ENCODE results near the gene MRRF.

MRRF gene

GRCh38 chr9:122367774-122368460, 103.2 kb downstream of the MRRF start:
- peaks cover 0 to 5% (median 0%) of the 10 kb centered on the region in 11 experiments; a peak in 1 of 22 replicates for H3K9me3 ChIP-seq (replicated peaks in 1 of 11)
- H4K20me1 ChIP-seq: peaks cover 0 to 1% (median 0%) of the 10 kb centered on the region in 11 experiments; a peak in 2 of 22 replicates
- no peak overlapping the region for H3K4me3 ChIP-seq
- H3K27ac ChIP-seq: no peak overlapping the region
- peaks cover 30 to 56% (median 48%) of the 10 kb centered on the region in 10 experiments for H3K4me1 ChIP-seq
- no peaks in the 10 kb centered on the region for H3K27me3 ChIP-seq
- no peak overlapping the region for H3K9ac ChIP-seq
- no peak for TF ChIP-seq Cebpa-rat (IDR thresholded peaks at IDR 0.05)
- H3K36me3 ChIP-seq: no peaks in the 10 kb centered on the region
- H3K4me2 ChIP-seq: peak overlapping the region in 5 of 11 experiments; percentile 1 to 41 (median 21); a peak in 2 of 22 replicates

GRCh38 chr9:122368642-122369041, 104.0 kb downstream of the MRRF start:
- no peaks in the 10 kb centered on the region for H3K36me3 ChIP-seq
- H3K4me1 ChIP-seq: peaks cover 37 to 63% (median 54%) of the 10 kb centered on the region in 10 experiments
- H3K9me3 ChIP-seq (replicated peaks in 1 of 11): peaks cover 0 to 5% (median 0%) of the 10 kb centered on the region in 11 experiments; a peak in 1 of 22 replicates
- no peak overlapping the region for H3K4me2 ChIP-seq
- H4K20me1 ChIP-seq: peaks cover 0 to 9% (median 0%) of the 10 kb centered on the region in 11 experiments; a peak in 3 of 22 replicates
- no peaks in the 10 kb centered on the region for H3K27me3 ChIP-seq
- TF ChIP-seq Cebpa-rat (IDR thresholded peaks at IDR 0.05): no peak
- no peak overlapping the region for H3K4me3 ChIP-seq
- H3K9ac ChIP-seq: no peak overlapping the region
- no peak overlapping the region for H3K27ac ChIP-seq

- peaks cover 0 to 19% (median 0%) of the 10 kb centered on the region in 11 experiments; a peak in 3 of 22 replicates for H4K20me1 ChIP-seq
- peak overlapping the region; percentile 44 to 78 (median 60); a peak in 19 of 20 replicates for H3K4me3 ChIP-seq
- H3K9ac ChIP-seq: peak overlapping the region; percentile 23 to 78 (median 72); a peak in 16 of 22 replicates
- H3K27ac ChIP-seq: peak overlapping the region in 9 of 11 experiments; percentile 44 to 76 (median 63); a peak in 16 of 22 replicates
- H3K36me3 ChIP-seq: 0 out of 22 replicates have a peak, but pooled peaks cover 0 to 5% (median 0%) of the 10 kb centered on the region in 11 experiments
- H3K9me3 ChIP-seq (replicated peaks in 1 of 11): peaks cover 0 to 5% (median 0%) of the 10 kb centered on the region in 11 experiments; a peak in 1 of 22 replicates
- H3K4me1 ChIP-seq: peaks cover 47 to 68% (median 60%) of the 10 kb centered on the region in 10 experiments
- TF ChIP-seq Cebpa-rat (IDR thresholded peaks at IDR 0.05): no peak
- no peaks in the 10 kb centered on the region for H3K27me3 ChIP-seq
- peak overlapping the region; percentile 85 to 96 (median 92) for H3K4me2 ChIP-seq
Observed at GRCh38 chr9:122370303-122370702, 105.6 kb downstream of the MRRF start.

GRCh38 chr9:122370869-122371755, 106.4 kb downstream of the MRRF start, which contains the start of gene PTGS1:
Gene PTGS1 (plus strand): TSS chr9:122371024. CDS start chr9:122371085, 61 bp downstream.
- Histone ChIP-seq H3K4me2 (peak within 1 kb of the TSS; percentile 85 to 96 (median 92)), H3K4me1 (peaks cover 53 to 67% (median 57%) of the 10 kb centered on the region in 10 experiments), H3K36me3 (0 out of 22 replicates have a peak, but pooled peaks cover 0 to 5% (median 0%) of the 10 kb centered on the region in 11 experiments), H3K27me3 (no peaks in the 10 kb centered on the region), H3K4me3 (peak within 1 kb of the TSS; percentile 44 to 78 (median 60); a peak in 19 of 20 replicates), H3K27ac (peak within 1 kb of the TSS in 10 of 11 experiments; percentile 18 to 76 (median 64); a peak in 18 of 22 replicates), H4K20me1 (peaks cover 0 to 28% (median 0%) of the 10 kb centered on the region in 11 experiments; a peak in 3 of 22 replicates), H3K9me3 (replicated peaks in 1 of 11) (peaks cover 0 to 5% (median 0%) of the 10 kb centered on the region in 11 experiments; a peak in 1 of 22 replicates), H3K9ac (peak within 1 kb of the TSS; percentile 59 to 78 (median 72); a peak in 20 of 22 replicates)
- TF ChIP-seq Cebpa-rat (IDR thresholded peaks at IDR 0.05): no peak

- peak overlapping the region in 4 of 11 experiments; percentile 72 to 78 (median 73); a peak in 6 of 22 replicates for H3K9ac ChIP-seq
- TF ChIP-seq Cebpa-rat (IDR thresholded peaks at IDR 0.05): no peak
- peak overlapping the region; percentile 85 to 96 (median 92) for H3K4me2 ChIP-seq
Observed at GRCh38 chr9:122371846-122372245, 107.2 kb downstream of the MRRF start.

GRCh38 chr9:122372856-122373845, 108.5 kb downstream of the MRRF start:
- Histone ChIP-seq H4K20me1 (peaks cover 0 to 36% (median 0%) of the 10 kb centered on the region in 11 experiments; a peak in 3 of 22 replicates), H3K4me2 (peak overlapping the region; percentile 32 to 96 (median 87); a peak in 19 of 22 replicates), H3K27me3 (no peaks in the 10 kb centered on the region), H3K27ac (no peak overlapping the region), H3K9ac (no peak overlapping the region), H3K4me3 (no peak overlapping the region), H3K4me1 (peaks cover 52 to 78% (median 67%) of the 10 kb centered on the region in 10 experiments), H3K36me3 (peaks cover 0 to 11% (median 0%) of the 10 kb centered on the region in 11 experiments; a peak in 5 of 22 replicates), H3K9me3 (replicated peaks in 1 of 11) (peaks cover 0 to 5% (median 0%) of the 10 kb centered on the region in 11 experiments; a peak in 1 of 22 replicates)
- TF ChIP-seq Cebpa-rat (IDR thresholded peaks at IDR 0.05): no peak

More at GRCh38 chr9:122371846-122372245, 107.2 kb downstream of the MRRF start:
- Histone ChIP-seq H3K9me3 (replicated peaks in 1 of 11) (peaks cover 0 to 5% (median 0%) of the 10 kb centered on the region in 11 experiments; a peak in 1 of 22 replicates), H3K27me3 (no peaks in the 10 kb centered on the region), H3K27ac (peak overlapping the region in 4 of 11 experiments; percentile 57 to 76 (median 71); a peak in 3 of 22 replicates), H4K20me1 (peaks cover 0 to 35% (median 0%) of the 10 kb centered on the region in 11 experiments; a peak in 3 of 22 replicates), H3K4me3 (peak overlapping the region in 7 of 10 experiments; percentile 58 to 78 (median 66); a peak in 13 of 20 replicates), H3K36me3 (0 out of 22 replicates have a peak, but pooled peaks cover 0 to 5% (median 0%) of the 10 kb centered on the region in 11 experiments), H3K4me1 (peaks cover 50 to 67% (median 60%) of the 10 kb centered on the region in 10 experiments)

GRCh38 chr9:122374885-122375420, 110.3 kb downstream of the MRRF start:
- H3K4me2 ChIP-seq: peak overlapping the region in 2 of 11 experiments; percentile 72 to 83; a peak in 1 of 22 replicates
- H3K27me3 ChIP-seq: no peaks in the 10 kb centered on the region
- peaks cover 51 to 75% (median 64%) of the 10 kb centered on the region in 10 experiments for H3K4me1 ChIP-seq
- TF ChIP-seq Cebpa-rat (IDR thresholded peaks at IDR 0.05): no peak
- H3K9me3 ChIP-seq (replicated peaks in 1 of 11): peaks cover 10 to 15% (median 13%) of the 10 kb centered on the region in 11 experiments
- H3K9ac ChIP-seq: no peak overlapping the region
- H3K27ac ChIP-seq: no peak overlapping the region
- H4K20me1 ChIP-seq: peaks cover 0 to 36% (median 0%) of the 10 kb centered on the region in 11 experiments; a peak in 3 of 22 replicates
- peaks cover 0 to 29% (median 14%) of the 10 kb centered on the region in 11 experiments; a peak in 15 of 22 replicates for H3K36me3 ChIP-seq
- H3K4me3 ChIP-seq: no peak overlapping the region

All from BLaER1 treated with 17β-estradiol and CSF1 and Interleukin-3, amounts not matched to agents 10 nM and 100 nM (cell line).